Kidney (tissue), 14 donors: ENCODE results near the gene TNIP3. TPM values are rescaled to one million over a fixed set of nuclear protein-coding genes. Genes with fewer than 3 reads are reported as not detected.
"Not testable (repeated sequence)": the region's sequence is repeated elsewhere in the genome, so short reads cannot be mapped to it uniquely, and the experiment has no call there.

Experiments
- DNase-seq, 5 donors: peaks; one replicate each; pipeline ENCODE4 v3.0.0-alpha.2; 2013 to 2020
- FAIRE-seq: peaks from 2 replicates; lab custom pipeline; 2012; peaks lifted over from hg19 to GRCh38; lab: Jason Lieb, UNC
- H3K27ac ChIP-seq, 2 donors: one replicate each; pipeline ENCODE4 v1.7.0; 2013; ENCODE audit warnings: low read depth in 2 of 2, low read length in 2 of 2, inconsistent platforms in 1 of 2
- H3K27me3 ChIP-seq: one replicate; pipeline ENCODE4 v1.7.1; 2013; ENCODE audit warnings: low read length, inconsistent platforms; ENCODE audit not compliant: control insufficient read depth, insufficient read depth
- H3K36me3 ChIP-seq, 3 donors: one replicate each; pipeline versions ENCODE4 v1.7.0 to v1.7.1; 2013; ENCODE audit warnings: low read length in 3 of 3, control low read depth in 1 of 3, inconsistent platforms in 1 of 3; ENCODE audit not compliant: insufficient read depth in 3 of 3, control insufficient read depth in 2 of 3
- H3K4me1 ChIP-seq, 3 donors: one replicate each; pipeline versions ENCODE4 v1.7.0 to v1.7.1; 2013; ENCODE audit warnings: low read length in 3 of 3, inconsistent platforms in 1 of 3, low read depth in 1 of 3; ENCODE audit not compliant: control insufficient read depth in 2 of 3, insufficient read depth in 2 of 3
- H3K4me3 ChIP-seq, 3 donors: one replicate each; pipeline versions ENCODE4 v1.7.0 to v1.8.1; 2013; ENCODE audit warnings: low read length in 3 of 3, control low read depth in 1 of 3, inconsistent platforms in 1 of 3
- H3K9ac ChIP-seq, 3 donors: one replicate each; pipeline versions ENCODE4 v1.7.0 to v1.7.1; 2013; ENCODE audit warnings: low read length in 3 of 3, control low read depth in 1 of 3, inconsistent platforms in 1 of 3
- H3K9me3 ChIP-seq, 3 donors: one replicate each; pipeline versions ENCODE4 v1.7.0 to v1.7.1; 2013; ENCODE audit warnings: low read length in 3 of 3, control low read depth in 1 of 3, inconsistent platforms in 1 of 3; ENCODE audit not compliant: control insufficient read depth in 2 of 3, insufficient read depth in 1 of 3
- intact Hi-C: fragments of 100-400 bp; cut with DNase I; formaldehyde crosslinking; loops from one replicate; pipeline ENCODE4 v1.11.1; 2022
- polyA plus RNA-seq: library from polyadenylated mRNA; stranded (reverse); fragments of 350-450 nt; fragmentation: Illumina TruSeq; extraction: RNeasy Lipid Tissue Mini Kit (QIAGEN cat#74804); gene quantifications from one replicate; pipeline ENCODE4 v1.2.3, GENCODE V29; 2014; ENCODE audit warnings: low read depth, low replicate concordance; ENCODE audit not compliant: insufficient read depth
- total RNA-seq: library from RNA; stranded (reverse); fragmentation: NEBNext Ultra II Directional; extraction: Animal tissue kit (Norgen Biotek cat#: 25700); gene quantifications from one replicate; pipeline ENCODE4 v1.2.1, GENCODE V29; 2021
- TF ChIP-seq, protein P1 (sequence below): IDR thresholded peaks from 3 replicates; pipeline ENCODE4 v1.5.1; 2012; ENCODE audit warnings: mild to moderate bottlenecking, moderate library complexity, borderline replicate concordance; ENCODE audit not compliant: insufficient read depth; ENCODE audit errors: extremely low read depth
- donor health status: control.
- donor health status: control.
- donor health status: control.
- donor health status: control.
- donor health status: control.
- donor health status: DM: yes; HTN: yes; CAD: no.
- donor health status: Normal renal cell carcinoma (clear cell type).

TNIP3 gene
- total and polyA plus RNA-seq, 2 donors from 2014 or later, result 0.63 TPM; not detected in 1

DNA sequence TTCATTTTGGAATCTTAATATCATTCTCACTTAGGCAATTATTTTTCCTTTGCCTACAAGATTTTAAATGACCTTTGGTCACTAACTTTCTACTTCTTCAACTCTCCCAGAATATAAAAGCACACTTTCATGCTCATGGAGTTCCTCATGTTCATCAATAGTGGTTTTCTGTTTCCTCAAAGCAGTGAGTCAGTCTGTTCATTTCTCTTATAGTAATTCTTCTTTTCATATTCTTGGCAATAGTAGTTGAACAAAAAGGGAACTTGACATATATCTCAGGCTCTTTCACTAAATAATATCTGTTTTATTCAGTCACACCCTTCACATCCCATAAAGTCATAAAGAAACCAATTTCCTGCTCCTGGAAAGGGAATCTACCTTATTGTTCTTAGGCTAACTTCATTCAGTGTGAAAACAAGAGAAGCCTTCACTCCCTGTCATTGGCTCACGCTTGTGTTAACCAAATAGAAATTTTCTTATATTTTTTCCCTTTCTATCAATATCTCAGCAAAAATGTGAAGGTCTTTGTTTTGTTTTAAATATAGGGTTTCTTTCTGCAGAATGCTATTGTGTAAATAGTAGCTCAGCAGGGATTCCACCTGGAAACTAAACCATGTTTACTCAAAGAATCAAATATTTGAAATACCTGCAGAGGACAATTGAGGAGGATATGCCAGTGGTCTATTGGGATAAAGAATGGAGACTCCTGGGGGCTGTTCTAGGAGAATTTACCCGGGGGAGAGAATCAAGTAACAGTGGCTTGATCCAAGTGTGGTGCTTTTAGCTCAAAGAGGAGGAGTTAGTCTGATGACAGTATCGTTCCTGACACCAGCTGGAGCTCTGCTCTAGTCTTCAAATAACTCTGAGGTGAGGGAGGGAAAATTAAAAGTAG, 13.4 kb upstream of the TNIP3 start:
- Histone ChIP-seq H3K27me3 (no peaks in the 10 kb centered on the region), H3K36me3 (no peaks in the 10 kb centered on the region), H3K9ac (no peak overlapping the region), H3K27ac (no peak overlapping the region), H3K4me3 (no peak overlapping the region), H3K4me1 (no peaks in the 10 kb centered on the region), H3K9me3 (no peaks in the 10 kb centered on the region)
- FAIRE-seq, result no peak
- intact Hi-C loops, result no loop called here
- DNase-seq, result no peak
- TF ChIP-seq, protein P1, sequence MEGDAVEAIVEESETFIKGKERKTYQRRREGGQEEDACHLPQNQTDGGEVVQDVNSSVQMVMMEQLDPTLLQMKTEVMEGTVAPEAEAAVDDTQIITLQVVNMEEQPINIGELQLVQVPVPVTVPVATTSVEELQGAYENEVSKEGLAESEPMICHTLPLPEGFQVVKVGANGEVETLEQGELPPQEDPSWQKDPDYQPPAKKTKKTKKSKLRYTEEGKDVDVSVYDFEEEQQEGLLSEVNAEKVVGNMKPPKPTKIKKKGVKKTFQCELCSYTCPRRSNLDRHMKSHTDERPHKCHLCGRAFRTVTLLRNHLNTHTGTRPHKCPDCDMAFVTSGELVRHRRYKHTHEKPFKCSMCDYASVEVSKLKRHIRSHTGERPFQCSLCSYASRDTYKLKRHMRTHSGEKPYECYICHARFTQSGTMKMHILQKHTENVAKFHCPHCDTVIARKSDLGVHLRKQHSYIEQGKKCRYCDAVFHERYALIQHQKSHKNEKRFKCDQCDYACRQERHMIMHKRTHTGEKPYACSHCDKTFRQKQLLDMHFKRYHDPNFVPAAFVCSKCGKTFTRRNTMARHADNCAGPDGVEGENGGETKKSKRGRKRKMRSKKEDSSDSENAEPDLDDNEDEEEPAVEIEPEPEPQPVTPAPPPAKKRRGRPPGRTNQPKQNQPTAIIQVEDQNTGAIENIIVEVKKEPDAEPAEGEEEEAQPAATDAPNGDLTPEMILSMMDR, result no peak

DNA sequence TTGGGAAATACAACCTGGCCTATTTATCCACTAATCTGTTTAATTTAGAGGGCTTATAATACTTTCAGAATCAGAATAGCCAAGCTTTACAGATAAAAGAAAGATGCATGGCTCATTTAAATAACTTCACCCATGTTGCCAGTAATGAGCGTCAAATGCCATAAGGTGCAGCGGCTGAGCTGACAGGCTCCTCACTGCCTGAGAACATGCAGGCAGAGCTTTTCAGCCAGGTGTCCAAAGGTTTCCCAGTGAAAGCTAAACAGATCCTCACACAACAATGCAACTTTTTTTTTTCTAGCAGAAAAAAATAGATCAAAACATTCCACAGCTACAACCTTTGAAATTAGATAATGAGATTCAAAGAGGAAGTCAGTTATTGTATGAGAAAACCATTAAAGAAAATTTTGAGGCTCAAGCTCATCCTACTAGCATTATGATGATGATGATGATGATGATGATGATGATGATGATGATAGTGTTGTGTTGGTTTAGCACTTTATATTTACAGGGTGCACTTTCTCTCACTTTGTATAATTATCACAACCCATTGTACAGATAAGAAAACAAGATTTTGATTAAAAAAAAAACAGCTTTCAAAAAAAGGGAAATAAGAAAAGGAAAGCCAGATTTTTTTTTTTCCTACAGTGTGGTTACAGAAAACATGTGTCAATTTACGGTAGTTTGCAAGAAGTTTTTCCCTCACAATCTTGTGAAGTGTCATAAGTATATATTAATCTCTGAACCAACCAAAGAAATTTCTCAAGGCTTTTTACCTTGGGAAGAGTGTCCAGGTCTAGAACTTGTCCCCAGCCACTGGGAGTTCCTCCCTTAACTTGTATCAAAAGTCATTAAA, 12.2 kb upstream of the TNIP3 start:
- Histone ChIP-seq H3K36me3 (no peaks in the 10 kb centered on the region), H3K9ac (no peak overlapping the region), H3K4me3 (no peak overlapping the region), H3K27ac (no peak overlapping the region), H3K27me3 (no peaks in the 10 kb centered on the region), H3K9me3 (no peaks in the 10 kb centered on the region), H3K4me1 (no peaks in the 10 kb centered on the region)
- no peak for DNase-seq
- intact Hi-C loops, result no loop called here
- FAIRE-seq, result no peak
- TF ChIP-seq, protein P1, result no peak

DNA sequence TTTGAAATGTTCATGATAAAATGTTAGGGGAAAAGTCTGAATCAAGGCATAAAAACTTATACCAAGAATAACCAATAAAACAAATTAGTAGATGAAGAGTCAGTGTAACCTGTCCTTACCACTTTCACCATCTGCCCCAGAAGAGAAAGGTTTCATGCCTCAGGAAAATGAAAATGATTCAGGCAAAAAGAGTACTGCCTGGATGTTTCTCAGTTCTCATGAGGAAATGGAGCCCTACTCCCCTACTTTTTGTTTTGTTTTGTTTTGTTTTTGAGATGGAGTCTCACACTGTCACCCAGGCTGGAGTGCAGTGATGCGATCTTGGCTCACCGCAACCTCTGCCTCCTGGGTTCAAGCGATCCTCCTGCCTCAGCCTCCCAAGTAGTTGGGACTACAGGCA, 7.4 kb upstream of the TNIP3 start:
- H3K4me3 ChIP-seq, DNase-seq, H3K27me3 ChIP-seq, H3K9ac ChIP-seq, H3K27ac ChIP-seq, intact Hi-C loops, H3K9me3 ChIP-seq, H3K36me3 ChIP-seq, H3K4me1 ChIP-seq, FAIRE-seq: not testable (repeated sequence)
